ENCODE results near the gene NPTN.

The NPTN gene

GRCh38 chr15:73518180-73518862, 114.9 kb downstream of the NPTN start:
- no peak for DNase-seq (ENCODE audit: low read depth)

- no peak for DNase-seq (ENCODE audit: low read depth)
Observed at GRCh38 chr15:73517566-73517965, 115.6 kb downstream of the NPTN start.

- no peak for DNase-seq (ENCODE audit: low read depth)
Observed at GRCh38 chr15:73515527-73515926, 117.7 kb downstream of the NPTN start.
